NCI-H526 (cell line): ENCODE data around the gene DOK3.
"Not testable (repeated sequence)": the region's sequence is repeated elsewhere in the genome, so short reads cannot be mapped to it uniquely, and the experiment has no call there.

Experiments used
- DNase-seq, 2 experiments: peaks; one replicate each; lab custom pipeline; 2025; lab: John Stamatoyannopoulos, UW

The DOK3 gene

DNA sequence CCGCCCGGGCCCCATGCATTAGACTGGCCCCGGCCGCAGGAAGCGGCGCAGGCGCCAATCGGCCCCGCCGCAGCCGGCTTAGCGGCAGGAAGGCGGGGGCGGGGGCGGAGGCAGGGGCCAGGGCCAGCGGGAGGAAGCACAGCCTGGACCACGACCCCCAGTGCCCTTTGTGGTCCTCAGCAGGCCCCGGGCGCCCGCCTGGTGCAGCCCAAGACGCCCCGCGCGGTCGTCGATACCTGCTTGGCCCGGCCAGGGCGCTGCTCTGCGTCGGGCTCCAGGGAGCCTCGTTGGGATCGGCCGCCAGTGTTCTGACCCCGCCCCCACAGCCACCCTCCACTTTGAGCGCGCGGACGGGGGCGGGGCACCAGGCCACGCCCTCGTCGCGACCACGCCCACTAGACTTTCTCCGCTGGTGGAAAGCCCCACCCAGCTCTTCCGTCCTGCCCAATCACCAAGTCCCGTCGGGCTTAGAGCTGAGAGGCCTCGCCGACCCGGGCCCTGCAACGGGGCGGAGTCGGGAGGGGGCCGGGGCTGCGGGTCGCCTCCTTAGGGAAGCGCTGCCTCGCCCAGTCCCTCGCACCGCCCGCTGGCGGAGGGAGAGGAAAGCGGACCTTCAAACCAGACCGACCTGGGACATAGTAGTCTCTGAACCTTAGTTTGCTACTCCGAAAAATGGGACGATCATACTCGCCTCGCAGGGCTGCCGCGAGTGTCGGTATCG lies 12.2 kb downstream of the DOK3 start, which contains the start of gene PDLIM7:
TSS of gene PDLIM7 (minus strand) at position 313 of the 721 bp plus-strand sequence. CDS start 1,092 bp downstream, outside the sequence.
- peak; percentile 81 to 93 for DNase-seq

DNA sequence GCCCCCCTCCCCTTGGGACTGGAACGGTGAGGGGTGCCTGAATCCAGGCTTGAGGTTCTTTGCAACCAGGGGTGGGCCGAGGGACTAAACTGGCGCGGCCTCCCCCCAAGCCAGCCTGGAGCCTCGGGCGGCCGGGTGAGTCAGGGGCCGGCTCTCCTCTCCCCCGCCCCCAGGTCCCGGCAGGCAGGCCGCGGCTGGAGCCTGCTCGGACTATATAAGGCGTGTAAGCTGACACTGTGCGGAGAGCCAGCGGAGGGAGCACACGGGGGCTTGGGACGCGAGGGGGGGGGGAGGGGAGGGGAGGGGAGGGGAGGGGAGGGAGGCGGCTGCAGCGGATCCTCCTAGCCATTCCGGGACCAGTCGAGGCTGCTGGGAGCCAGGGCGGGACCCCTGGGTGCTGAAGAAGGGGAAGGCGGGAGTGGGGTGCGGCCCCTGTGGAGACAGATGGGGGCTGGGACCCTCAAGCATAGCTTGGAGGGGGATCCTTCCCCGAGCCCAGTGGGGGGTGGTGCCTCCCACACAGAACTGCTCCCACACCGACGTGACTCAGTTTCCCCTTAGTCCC lies 12.8 kb downstream of the DOK3 start:
- peak; percentile 50 to 86 for DNase-seq

DNA sequence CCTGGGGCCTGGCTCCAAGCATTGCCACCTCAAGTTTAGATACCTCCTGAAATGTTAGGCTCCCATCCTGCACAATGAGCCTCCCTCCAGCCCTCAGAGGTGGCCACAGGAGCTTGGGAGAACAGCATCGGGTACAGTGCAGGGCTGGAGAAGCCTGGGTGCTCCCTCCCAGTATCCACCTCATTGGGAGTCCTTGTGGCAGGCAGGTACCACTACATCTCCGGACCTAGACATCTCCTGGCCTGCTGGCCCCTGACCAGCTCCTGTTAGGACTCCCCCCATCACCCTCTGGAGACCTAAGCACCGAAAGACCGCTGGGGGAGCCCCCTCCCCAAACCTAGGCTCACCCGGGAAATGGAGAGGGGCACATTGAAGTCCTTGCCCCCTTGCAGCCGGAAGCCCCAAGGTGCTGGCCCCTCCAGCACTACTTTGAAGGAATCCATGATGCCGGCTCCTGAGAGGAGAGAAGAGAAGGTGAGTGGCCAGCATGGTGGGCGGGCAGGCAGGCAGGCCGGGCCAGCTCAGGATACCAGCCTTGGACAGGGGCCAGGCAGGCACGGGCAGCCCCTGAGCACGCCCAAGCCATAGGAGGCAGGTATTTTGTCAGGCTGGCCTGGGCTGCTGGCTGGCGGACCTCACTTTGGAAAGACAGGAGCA lies 13.4 kb downstream of the DOK3 start:
- peak in 1 of 2 experiments; percentile 26 for DNase-seq

DNA sequence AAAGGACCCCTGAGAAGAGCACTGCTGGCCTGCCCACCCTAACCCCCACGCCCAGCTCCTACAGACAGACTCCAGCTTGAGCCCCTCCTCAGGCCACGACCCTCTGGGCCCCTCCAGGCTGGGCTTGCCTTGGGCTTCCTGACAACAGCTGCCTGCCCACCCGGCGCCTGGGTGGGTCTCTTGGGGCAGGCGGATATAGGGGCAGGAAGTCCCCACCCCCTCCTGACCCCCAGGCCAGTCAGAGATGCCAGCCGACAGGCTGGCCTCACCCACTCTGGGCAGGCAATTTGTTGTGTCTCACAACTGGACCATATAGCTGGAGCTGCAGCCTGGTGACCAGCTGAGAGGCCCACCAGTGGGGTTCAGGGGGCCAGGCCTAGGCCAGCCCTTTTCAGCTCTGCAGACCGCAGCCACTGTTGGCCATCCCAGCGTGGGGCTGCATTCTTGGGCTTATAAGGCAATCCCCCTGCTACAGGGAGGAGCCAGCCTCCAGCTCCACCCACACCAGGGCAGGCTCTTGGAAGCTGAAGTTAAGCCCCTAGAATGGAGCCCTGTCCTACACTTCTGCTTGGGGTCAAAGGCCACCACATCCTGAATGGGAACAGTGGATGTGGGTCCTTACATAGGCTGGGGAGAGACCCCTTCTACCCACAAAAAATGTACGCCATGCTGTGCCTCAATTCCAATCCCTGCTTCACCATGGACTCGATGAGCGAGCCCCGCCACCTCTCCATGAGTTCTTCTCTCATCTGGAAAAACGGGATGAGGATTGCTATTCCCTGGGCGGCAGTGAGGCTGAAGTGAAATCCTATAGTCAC lies 14.2 kb downstream of the DOK3 start:
- DNase-seq = no peak

DNA sequence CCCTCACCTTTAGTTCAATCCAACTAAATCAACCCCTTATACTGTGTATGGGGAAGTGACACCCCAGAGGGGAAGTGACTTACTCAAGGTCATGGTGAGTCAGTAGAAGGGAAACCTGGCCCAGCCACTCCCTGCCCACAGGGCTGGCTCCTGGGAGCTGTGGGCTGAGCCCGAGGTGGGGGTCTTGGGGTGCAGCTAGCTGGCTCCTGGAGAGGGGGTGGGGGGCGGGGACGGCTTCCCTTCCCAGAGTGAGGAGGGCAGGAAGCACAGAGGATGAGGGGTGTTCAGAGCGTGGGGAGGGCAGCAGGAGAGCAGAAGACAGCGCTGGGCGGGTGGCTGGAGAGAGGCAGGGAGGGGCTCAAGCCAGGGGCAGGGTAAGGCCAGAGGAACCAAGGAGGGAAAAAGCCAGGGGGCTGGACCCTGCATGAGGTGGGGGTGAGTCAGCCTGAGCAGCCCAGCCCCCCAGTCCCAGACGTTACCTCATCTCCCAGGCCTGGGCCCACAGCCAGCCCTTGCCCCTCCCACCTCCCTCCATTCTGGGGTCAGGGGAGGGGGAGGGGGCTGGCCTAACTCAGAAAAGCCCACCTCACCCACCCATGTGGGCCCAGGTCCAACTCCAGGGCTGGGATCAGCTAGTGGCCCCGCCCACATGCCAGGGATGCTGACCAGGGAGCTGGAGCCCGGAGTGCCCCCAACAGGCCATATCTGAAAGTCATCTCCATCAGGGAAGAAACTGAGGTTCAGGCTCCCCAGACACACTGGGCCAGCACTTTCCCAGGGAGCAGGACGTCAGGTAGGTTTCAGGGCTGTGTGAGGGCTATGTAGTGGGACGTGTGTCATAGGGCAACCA lies 15.1 kb downstream of the DOK3 start:
- DNase-seq = no peak

DNA sequence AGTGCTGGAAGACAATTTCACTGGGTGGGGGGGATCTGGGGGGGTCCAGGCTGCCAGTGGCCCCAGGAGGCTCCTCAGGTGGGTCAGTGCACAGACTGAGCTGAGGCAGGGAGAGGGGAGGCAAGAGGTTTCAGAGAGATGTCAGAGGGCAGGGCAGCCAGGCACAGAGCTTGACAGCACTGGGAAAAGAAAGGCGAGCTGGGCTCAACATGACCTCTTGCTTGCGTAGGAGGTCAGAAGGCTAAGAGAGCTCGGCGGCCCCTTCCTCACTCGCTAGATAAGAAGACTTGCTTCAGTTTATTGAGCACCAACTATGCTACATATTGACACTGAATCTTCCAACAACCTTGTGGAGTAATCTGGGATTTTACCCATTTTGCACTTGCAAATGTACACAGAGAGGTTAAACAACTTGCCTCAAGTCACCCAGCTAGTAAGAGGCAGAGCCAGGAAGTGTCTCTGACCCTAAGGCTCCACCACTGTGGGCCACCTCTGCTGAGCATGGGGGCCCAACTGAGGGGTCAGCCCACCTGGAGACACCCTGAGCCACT lies 15.8 kb downstream of the DOK3 start:
- DNase-seq = no peak

DNA sequence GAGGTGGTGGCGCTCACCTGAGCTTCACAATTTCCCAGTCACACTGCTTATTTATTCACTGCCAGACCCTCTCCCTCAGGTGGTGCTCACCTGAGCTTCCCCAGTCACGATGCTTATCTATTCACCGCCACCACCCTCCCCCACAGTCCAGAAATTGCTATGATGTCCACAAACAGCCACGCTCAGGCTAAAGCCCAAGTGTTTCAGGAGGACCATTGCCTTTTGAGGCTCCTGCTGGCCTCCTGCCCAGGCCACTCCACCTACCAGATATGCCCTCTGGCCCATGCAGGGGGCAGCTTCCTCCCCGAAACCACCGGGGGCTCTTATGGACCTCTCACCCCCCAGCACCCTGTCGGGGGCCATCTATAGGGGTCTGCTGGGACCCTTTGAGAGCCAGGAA lies 16.8 kb downstream of the DOK3 start:
- no peak for DNase-seq

DNA sequence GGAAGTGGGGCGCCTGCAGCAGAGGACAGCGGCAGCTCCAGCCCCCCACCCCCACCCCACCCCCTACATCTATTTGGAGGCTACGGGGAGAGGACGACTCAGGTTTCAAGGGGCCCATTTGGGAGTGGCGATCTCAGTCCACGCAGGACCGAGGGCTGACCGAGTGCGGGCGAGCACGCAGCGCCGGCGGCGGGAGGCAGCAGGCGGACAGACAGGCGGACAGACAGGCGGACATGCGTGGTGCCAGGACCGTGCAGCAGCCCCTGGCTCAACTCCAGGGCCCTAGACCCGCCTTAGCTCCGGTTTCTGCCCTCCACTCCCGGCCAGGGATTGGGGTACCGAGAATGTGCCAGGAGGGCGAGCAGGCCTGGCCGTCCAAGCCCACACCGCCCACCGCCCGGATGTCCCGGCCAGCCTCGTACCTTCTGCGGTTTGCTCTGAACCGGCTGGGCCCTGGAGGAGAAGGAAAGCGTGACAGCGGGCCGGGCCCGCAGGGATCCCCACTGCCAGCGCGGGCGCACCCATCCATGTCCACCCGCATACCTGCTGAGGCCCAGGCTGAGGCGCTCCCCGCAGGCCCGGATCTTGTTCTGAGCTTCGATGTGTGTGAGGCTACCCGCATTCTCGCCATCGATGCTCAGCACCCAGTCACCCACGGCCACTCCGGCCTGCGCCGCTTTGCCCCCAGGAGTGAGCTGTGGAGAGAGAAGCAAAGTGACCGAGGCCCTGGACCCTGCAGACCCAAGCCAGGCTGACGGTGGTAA lies 17.5 kb downstream of the DOK3 start:
- no peak for DNase-seq

DNA sequence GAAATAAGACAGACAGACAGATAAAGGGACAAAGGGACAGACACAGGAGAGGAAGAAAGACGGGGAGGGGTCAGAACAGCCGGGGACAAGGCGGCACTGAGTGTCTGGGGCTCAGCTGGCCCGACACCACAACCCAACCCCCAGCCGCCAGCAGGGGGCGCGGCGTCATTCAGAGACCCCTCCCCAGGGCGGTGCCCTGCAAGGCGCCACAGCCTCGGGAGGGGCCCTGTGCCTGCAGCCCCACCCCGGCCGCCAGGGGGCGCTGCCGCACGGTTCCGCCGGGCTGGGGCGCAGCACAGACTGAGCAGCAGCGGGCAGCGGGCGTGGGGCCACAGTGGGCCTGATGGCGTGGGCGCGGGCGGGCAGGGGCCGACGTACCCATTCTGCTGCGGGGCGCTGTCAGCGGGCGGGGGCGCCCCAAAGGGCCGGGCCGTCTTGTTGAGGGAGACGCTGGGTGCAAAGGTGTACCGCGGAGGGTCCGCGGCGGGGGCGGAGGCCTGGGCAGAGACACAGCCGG lies 18.1 kb downstream of the DOK3 start:
- DNase-seq = peak; percentile 35 to 84

DNA sequence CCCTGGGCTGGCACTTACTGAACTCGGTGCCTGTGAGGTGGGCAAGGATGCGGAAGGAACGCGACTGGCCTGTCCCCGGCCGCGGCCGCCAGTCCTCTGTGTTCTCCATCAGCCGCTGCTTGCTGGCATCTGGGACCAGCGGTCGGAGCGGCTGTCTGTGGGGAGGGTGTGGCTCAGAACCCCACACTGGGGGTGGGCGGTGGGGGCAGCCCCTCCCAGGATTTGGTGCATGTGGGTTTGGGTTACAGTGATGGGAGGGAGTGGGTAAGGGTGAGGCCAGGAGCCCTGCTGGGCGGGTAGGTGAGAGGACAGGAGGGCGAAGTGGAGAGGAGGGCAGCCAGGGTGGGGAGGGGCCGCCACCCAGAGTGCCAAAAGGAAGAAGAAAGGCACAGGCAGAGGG lies 18.6 kb downstream of the DOK3 start:
- DNase-seq = no peak

DNA sequence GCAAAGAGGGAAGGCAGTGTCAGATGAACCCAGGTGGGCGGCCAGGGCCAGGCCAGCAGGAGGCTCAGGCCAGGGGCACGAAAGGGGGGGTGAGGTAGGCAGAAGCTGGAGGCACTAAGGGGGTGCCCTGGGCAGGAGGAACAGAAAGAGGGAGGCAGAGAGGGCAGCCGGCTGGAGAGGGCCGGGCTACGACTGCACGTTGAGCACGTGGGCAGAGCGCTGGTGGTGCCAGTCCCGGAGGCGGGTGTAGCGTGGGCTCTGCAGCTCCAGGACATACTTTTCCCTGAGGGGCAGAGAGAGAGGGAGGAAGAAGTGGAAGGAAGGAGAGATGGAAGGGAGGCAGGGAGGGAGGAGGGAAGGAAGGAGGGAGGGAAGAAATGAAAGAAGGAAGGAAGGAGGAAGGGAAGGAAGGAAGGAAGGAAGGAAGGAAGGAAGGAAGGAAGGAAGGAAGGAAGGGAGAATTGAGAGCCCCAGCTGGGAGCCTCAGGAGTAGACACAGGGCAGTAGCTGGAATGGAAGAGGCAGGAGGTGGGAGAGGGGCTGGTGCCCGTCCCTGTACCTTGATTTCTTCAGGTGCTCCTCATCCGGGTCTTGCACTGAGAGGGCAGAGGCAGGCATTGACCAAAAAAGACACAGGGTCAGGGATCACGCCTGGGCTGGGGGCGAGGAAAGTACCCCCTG lies 19.2 kb downstream of the DOK3 start:
- DNase-seq = no peak

DNA sequence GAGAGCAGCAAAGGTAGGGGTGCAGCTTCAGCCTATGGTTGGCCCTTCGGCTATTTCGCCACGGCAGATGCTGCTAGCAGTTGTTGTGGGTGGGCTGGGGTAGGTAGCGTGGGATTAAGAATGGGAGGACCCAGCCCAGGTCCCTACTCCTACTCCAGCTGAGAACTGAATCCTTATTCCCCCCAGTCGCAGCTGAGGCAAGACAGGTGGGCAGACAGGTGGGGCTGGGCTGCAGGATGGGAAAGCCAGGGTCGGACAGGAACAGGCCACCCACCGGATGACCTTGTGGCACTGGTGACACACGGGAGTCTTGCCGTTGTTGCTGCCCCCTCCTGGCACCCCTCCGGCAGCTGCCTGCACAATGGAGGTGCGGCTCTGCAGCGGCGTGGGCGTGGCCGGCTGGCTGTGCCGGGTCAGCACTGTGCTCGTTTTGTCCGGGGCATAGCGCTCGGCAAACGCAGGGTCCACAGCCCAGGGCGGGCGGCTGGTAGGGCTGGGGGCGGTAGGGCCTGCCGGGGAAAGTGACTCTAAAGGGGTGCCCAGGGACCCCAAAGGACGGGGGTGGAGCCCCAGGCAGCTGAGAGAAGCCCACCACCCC lies 20.4 kb downstream of the DOK3 start:
- peak in 1 of 2 experiments; percentile 23 for DNase-seq

DNA sequence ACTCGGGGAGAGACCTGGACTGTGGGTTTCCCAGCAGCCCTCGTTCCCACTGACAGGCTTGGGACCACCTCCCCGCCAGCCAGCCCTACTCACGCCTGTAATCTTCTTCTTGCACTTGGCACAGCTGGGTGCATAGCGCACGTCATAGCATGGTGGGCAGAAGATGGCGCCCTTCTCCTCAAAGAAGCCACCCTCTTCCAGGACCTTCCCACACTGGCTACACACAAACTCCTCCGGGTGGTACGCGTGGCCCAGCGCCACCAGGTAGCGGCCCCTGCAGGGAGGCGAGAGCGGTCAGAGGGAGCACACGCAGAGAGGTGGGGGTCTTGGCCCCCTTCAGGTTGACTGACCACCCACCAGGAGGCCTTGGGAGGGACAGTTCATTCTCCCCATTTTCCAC lies 21.7 kb downstream of the DOK3 start:
- DNase-seq = no peak

DNA sequence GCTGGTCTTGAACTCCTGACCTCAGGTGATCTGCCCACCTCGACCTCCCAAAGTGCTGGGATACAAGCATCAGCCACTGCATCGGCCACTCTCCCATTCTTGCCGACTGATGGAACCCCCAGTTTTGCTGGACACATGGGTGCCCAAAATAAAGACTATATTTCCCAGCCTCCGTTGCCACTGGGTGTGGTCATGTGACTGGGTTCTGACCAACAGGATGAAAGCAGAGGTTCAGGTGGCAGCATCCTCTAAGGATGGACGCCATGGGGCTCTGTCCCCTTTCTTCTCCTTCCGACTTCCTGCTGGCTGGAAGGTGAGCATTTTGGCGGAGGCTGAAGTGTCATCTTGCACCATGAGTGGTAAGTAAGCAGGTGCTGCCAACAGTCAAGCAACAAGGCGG lies 22.5 kb downstream of the DOK3 start:
- no peak for DNase-seq

DNA sequence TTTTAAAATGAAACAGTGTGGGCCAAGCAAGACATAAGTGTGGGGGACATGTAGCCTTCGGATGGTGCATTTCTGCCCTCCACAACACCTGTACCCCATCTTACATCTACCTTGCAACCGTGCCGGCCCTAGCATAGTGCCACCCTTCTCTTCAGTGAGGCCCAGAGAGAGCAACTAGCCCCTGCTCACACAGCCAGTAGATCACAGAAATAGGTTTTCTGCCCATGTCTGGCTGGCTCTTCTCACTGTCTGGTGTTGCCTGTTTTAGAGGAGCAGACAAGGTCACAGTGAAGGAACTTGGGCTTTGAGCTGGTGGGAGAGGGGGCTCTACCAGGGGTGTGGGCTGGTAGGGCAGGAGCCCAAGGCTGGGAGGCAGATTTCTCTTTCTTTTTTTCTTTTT lies 23.4 kb downstream of the DOK3 start:
- no peak for DNase-seq

DNA sequence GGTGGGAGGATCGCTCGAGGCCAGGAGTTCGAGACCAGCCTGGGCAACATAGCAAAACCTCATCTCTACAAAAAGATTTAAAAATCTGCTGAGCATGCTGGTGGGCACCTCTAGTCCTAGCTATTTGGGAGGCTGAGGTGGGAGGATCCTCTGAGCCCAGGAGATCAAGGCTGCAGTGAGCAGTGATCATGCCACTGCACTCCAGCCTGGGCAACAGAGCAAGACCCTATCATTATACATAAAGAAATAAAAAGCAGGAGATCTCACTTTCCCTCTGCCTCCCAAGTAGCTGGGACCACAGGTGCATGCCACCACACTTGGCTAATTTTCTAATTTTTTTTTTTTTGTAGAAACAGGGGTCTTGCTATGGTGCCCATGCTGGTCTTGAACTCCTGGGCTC lies 23.9 kb downstream of the DOK3 start:
- not testable (repeated sequence) for DNase-seq

DNA sequence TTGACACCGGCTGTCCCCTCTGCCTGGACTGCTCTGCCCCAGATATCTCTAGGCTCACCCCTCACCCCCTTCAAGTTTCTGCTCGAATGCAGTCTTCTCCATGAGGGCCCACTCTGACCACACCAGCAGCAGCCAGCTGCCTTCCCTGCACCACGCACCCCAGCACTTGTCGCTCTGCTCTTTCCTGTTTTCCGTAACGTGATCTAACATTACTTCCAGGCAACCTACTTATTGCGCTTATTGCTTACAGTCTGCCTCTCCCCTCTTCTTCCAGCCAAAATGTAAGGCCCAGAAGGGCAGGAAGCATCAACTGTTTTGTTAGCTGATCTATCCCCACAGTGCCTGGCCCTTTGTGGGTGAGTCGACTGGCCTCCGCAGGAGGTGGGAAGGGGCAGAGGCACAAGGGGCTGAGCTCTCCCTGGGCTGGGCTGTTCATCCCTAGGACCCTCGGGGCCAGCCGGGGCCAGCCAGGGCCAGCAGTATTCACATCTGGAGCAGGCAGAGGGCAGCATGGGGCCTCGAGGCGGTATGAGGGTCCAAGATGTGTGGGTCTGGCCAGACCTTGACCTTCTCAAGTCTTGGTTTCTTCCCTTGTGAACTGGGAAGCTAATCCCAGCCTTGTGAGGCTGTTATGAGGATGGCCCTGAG lies 24.6 kb downstream of the DOK3 start:
- DNase-seq = no peak

DNA sequence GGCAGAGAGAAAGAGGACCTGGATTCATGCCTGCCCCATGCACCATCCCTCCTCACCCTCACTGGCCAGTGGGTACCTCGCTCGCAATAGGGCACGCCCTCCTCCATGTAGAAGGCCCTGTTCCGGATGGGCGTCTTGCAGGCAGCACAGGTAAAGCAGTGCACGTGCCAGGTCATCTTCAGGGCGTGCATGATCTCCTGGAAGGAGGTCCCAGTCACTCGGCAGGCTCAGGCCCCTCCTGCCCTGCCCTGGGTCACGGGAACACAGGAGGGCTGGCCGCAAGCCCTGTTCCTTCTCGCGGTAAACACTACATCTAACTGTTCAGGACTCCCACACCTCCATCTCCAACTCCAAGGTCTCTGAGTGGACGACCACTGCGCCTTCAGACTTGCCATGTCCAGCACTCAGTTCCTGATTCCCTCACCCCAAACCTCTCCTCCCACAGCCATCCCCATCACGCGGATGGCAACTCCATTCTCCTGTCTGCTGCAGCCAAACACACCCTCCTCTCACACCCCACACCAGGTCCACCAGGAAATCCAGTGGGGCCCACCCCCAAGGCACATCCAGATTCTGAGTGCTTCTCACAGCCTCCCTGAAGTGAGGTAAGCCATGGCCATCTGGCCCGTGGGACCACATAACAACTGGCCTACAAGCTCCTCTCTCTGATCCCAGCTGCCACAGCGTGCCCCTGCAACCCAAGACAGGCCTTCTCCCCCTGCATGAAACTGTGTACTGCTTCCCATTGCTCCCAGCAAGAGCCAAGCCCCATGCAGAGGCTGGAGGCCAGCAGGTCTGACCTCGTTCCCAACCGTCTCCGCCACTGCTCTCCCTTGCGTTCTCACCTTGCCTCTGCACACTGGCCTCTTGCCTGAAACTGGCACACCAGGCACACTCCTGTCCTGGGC lies 25.4 kb downstream of the DOK3 start:
- no peak for DNase-seq
